HepG2 (cell line): ENCODE data around the gene TRIM8. TPM values are rescaled to one million over a fixed set of nuclear protein-coding genes. Genes with fewer than 3 reads are reported as not detected.

ENCODE experiments used
- EZH2 ChIP-seq: conservative IDR thresholded peaks from 2 replicates; pipeline ENCODE4 v1.6.1; 2012; ENCODE audit warnings: mild to moderate bottlenecking, low read depth, low read length, moderate library complexity
- GABPB1 ChIP-seq: IDR thresholded peaks from 2 replicates; pipeline ENCODE4 v1.6.1; 2016; ENCODE audit warnings: mild to moderate bottlenecking, missing genetic modification reagents, moderate library complexity, missing compliant biosample characterization
- HDAC6 ChIP-seq: fragments of 200-600 bp; sonication (generic); IDR thresholded peaks from 2 replicates; pipeline ENCODE4 v1.7.0; 2017; ENCODE audit warnings: mild to moderate bottlenecking, antibody characterized with exemption, low read length, low read depth
- MTA3 ChIP-seq: sonication (generic); formaldehyde crosslinking; IDR thresholded peaks from 2 replicates; pipeline ENCODE4 v1.4.0; 2020; ENCODE audit warnings: missing genetic modification reagents
- NR2F1 ChIP-seq, 2 experiments: fragments of 450-650 bp in 1 of 2; formaldehyde crosslinking in 1 of 2; IDR thresholded peaks; 2 replicates each; pipeline versions ENCODE4 v1.5.0 to v1.6.1; 2016 to 2020; ENCODE audit warnings: mild to moderate bottlenecking in 1 of 2, missing compliant biosample characterization in 1 of 2, missing genetic modification reagents in 1 of 2, moderate library complexity in 1 of 2
- NR2F6 ChIP-seq, 2 experiments: IDR thresholded peaks; 2 replicates each; pipeline ENCODE4 v1.6.1; 2016; ENCODE audit warnings: antibody characterized with exemption in 1 of 2, mild to moderate bottlenecking in 1 of 2
- RBM39 ChIP-seq: fragments of 200-400 bp; formaldehyde crosslinking; IDR thresholded peaks from one replicate; pipeline ENCODE4 v1.6.1; 2018; ENCODE audit warnings: antibody characterized with exemption, mild to moderate bottlenecking, low read depth, low read length; ENCODE audit not compliant: poor library complexity, severe bottlenecking
- SIN3A ChIP-seq: IDR thresholded peaks from 2 replicates; pipeline ENCODE4 v1.6.1; 2011; ENCODE audit warnings: low read depth, mild to moderate bottlenecking, control low read depth, low read length, borderline replicate concordance
- SMC3 ChIP-seq: IDR thresholded peaks from 2 replicates; pipeline ENCODE4 v1.6.1; 2011; ENCODE audit warnings: low read length, improper control_type of control experiment
- SRSF9 ChIP-seq: fragments of 200-400 bp; formaldehyde crosslinking; IDR thresholded peaks from 2 replicates; pipeline ENCODE4 v1.6.1; 2018; ENCODE audit warnings: borderline replicate concordance, mild to moderate bottlenecking, low read depth, low read length; ENCODE audit not compliant: insufficient read depth, poor library complexity, severe bottlenecking
- TRIM24 ChIP-seq: sonication (generic); formaldehyde crosslinking; IDR thresholded peaks from 2 replicates; pipeline ENCODE4 v1.8.0; 2022; ENCODE audit warnings: mild to moderate bottlenecking, missing genetic modification reagents
- ZBTB34 ChIP-seq: sonication (generic); formaldehyde crosslinking; IDR thresholded peaks from 2 replicates; pipeline ENCODE4 v1.8.0; 2022; ENCODE audit warnings: mild to moderate bottlenecking, missing genetic modification reagents
- ZBTB40 ChIP-seq, 2 experiments: fragments of 450-650 bp in 1 of 2; sonication (generic) in 1 of 2; formaldehyde crosslinking in 1 of 2; IDR thresholded peaks; 2 replicates each; pipeline versions ENCODE4 v1.6.1 to v1.8.0; 2016 to 2022; ENCODE audit warnings: antibody characterized with exemption in 1 of 2, mild to moderate bottlenecking in 1 of 2, missing genetic modification reagents in 1 of 2
- ZNF12 ChIP-seq: sonication (generic); formaldehyde crosslinking; IDR thresholded peaks from 2 replicates; pipeline ENCODE4 v1.5.0; 2020; ENCODE audit warnings: missing genetic modification reagents
- ZNF513 ChIP-seq: sonication (generic); formaldehyde crosslinking; conservative IDR thresholded peaks from 2 replicates; pipeline ENCODE4 v1.5.0; 2020; ENCODE audit warnings: missing genetic modification reagents
- ZNF605 ChIP-seq: sonication (generic); formaldehyde crosslinking; IDR thresholded peaks from 2 replicates; pipeline ENCODE4 v1.8.0; 2022; ENCODE audit warnings: mild to moderate bottlenecking, missing genetic modification reagents
- polyA plus RNA-seq, 8 experiments: library from polyadenylated mRNA; depleted of rRNA in 3 of 8; stranded (reverse) in 7 of 8; unstranded in 1 of 8; fragments of >200 nt; fragmentation: Illumina TruSeq in 4 of 8; extraction: Trizol in 4 of 8; gene quantifications; 2 replicates each; pipeline versions ENCODE4 v1.2.1 to v1.2.3, GENCODE V29; 2011 to 2016; ENCODE audit warnings: low read depth in 4 of 8, missing spikeins in 1 of 8, mixed read lengths in 1 of 8; ENCODE audit not compliant: insufficient read depth in 1 of 8
- total RNA-seq, 5 experiments: library from RNA; depleted of rRNA; stranded (reverse); fragments of >200 nt; fragmentation: Illumina TruSeq; extraction: Trizol; gene quantifications; 2 replicates each; pipeline ENCODE4 v1.2.3, GENCODE V29; 2016; ENCODE audit warnings: low read depth in 1 of 5

TRIM8 gene
- total and polyA plus RNA-seq, 2 of the 13 experiments (the other 11 are each of a cell fraction or from before 2014, with no cell fraction given), result 38.9 to 66.5 TPM

- TF ChIP-seq SIN3A (no peak), ZNF513 (CRISPR knock-in tag) (no peak), SRSF9 (no peak), GABPB1 (CRISPR knock-in tag) (peak; percentile 8; the same call in 1 of the 2 replicates), NR2F6 (IDR thresholded peaks at IDR 0.05) (no peak), NR2F6 (CRISPR knock-in tag; IDR thresholded peaks at IDR 0.05) (no peak), SMC3 (no peak), ZNF12 (CRISPR knock-in tag) (no peak), ZBTB40 (IDR thresholded peaks at IDR 0.05) (no peak), ZBTB40 (CRISPR knock-in tag; IDR thresholded peaks at IDR 0.05) (no peak), TRIM24 (CRISPR knock-in tag) (no peak), EZH2 (no peak), ZBTB34 (CRISPR knock-in tag) (no peak), MTA3 (CRISPR knock-in tag) (no peak), RBM39 (no peak), HDAC6 (no peak), NR2F1 (CRISPR knock-in tag; IDR thresholded peaks at IDR 0.05) (no peak), ZNF605 (CRISPR knock-in tag) (no peak)
Observed at GRCh38 chr10:102669206-102670064, 25.2 kb downstream of the TRIM8 start (continued).
